ENCODE data around the gene KBTBD4. TPM values are rescaled to one million over a fixed set of nuclear protein-coding genes. Genes with fewer than 3 reads are reported as not detected.

Gene KBTBD4
- total and polyA plus RNA-seq, 11 donors: 5.0 to 23.7 (median 15.0) TPM

DNA sequence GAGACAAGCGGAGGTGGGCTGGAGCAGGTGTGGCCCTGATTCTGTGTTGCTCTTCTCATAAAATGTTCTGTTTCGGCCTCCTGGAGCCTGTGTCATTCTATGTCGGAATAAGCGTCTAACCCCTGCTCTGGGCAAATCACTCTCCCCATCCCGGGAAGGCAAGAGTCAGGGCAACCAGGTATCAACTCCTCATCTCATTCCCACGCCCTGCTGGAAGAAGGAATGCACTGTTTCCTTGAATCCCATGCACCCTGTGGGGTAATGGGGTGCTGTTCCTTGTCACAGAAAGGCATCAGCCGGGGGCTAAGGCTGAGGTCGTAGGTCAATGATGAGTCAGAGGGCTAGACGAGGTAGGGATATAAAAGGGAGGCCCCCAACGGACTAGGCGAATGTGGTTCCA lies 10.3 kb upstream of the KBTBD4 start:
- peaks cover 0 to 33% (median 15%) of the 10 kb centered on the region in 12 donors for H3K4me1 ChIP-seq
- ATAC-seq (no peak), DNase-seq (no peak)
- TF ChIP-seq POLR2A (IDR thresholded peaks at IDR 0.05): no peak
- TF ChIP-seq, protein P1, sequence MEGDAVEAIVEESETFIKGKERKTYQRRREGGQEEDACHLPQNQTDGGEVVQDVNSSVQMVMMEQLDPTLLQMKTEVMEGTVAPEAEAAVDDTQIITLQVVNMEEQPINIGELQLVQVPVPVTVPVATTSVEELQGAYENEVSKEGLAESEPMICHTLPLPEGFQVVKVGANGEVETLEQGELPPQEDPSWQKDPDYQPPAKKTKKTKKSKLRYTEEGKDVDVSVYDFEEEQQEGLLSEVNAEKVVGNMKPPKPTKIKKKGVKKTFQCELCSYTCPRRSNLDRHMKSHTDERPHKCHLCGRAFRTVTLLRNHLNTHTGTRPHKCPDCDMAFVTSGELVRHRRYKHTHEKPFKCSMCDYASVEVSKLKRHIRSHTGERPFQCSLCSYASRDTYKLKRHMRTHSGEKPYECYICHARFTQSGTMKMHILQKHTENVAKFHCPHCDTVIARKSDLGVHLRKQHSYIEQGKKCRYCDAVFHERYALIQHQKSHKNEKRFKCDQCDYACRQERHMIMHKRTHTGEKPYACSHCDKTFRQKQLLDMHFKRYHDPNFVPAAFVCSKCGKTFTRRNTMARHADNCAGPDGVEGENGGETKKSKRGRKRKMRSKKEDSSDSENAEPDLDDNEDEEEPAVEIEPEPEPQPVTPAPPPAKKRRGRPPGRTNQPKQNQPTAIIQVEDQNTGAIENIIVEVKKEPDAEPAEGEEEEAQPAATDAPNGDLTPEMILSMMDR (IDR thresholded peaks at IDR 0.05): no peak
- H3K36me3 ChIP-seq: peaks cover 0 to 12% (median 11%) of the 10 kb centered on the region in 9 donors
- peaks cover 0 to 41% (median 21%) of the 10 kb centered on the region in 9 donors for H3K27me3 ChIP-seq
- H3K27ac ChIP-seq: peak overlapping the region in 2 of 12 donors; percentile 48 to 75
- intact Hi-C loops (cut with DNase I): no loop called here
- H3K9me3 ChIP-seq: no peaks in the 10 kb centered on the region
- 86 to 90% (median 88%) methylated on average over 9 to 11 of the region's 11 CpGs for WGBS, 4 donors
- peak overlapping the region in 8 of 12 donors; percentile 21 to 57 (median 46) for H3K4me3 ChIP-seq

DNA sequence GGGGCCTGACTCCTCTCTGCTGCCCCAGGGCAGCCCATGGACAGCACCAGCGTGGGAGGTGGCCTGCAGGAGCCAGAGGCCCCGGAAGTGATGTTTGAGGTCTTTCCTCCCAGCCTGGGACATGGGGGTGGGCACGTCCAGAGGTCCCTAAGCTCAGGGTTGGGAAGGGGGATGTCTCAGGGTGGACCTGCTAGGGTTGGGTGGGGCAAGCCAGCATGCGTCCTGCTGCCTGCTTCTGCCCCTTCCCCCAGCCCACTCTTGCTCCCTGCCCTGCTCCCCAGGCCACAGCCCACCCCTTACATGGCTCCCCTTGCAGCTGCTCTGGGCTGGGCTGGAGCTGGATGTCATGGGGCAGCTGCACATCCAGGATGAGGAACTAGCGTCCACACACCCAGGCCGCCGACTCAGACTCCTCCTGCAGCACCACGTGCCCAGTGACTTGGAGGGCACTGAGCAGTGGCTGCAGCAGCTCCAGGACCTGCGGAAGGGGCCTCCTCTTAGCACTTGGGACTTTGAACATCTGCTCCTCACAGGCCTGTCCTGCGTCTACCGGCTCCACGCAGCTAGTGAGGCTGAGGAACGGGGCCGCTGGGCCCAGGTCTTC lies 9.1 kb upstream of the KBTBD4 start:
- H3K9me3 ChIP-seq: no peaks in the 10 kb centered on the region
- DNase-seq (peak in 4 of 5 donors; percentile 52 to 80 (median 66)), ATAC-seq (peak in 3 of 4 donors; percentile 21 to 72 (median 62))
- H3K4me1 ChIP-seq: peaks cover 0 to 26% (median 11%) of the 10 kb centered on the region in 12 donors
- intact Hi-C loops (cut with DNase I): no loop called here
- peak overlapping the region in 1 of 12 donors; percentile 38 for H3K4me3 ChIP-seq
- TF ChIP-seq POLR2A (IDR thresholded peaks at IDR 0.05): no peak
- TF ChIP-seq, protein P1 (IDR thresholded peaks at IDR 0.05): no peak
- H3K27me3 ChIP-seq: peaks cover 0 to 28% (median 8%) of the 10 kb centered on the region in 9 donors
- peak overlapping the region in 2 of 12 donors; percentile 14 to 60 for H3K27ac ChIP-seq
- 68 to 89% (median 78%) methylated on average over 11 to 14 of the region's 14 CpGs for WGBS, 4 donors
- peaks cover 0 to 25% (median 24%) of the 10 kb centered on the region in 9 donors for H3K36me3 ChIP-seq

DNA sequence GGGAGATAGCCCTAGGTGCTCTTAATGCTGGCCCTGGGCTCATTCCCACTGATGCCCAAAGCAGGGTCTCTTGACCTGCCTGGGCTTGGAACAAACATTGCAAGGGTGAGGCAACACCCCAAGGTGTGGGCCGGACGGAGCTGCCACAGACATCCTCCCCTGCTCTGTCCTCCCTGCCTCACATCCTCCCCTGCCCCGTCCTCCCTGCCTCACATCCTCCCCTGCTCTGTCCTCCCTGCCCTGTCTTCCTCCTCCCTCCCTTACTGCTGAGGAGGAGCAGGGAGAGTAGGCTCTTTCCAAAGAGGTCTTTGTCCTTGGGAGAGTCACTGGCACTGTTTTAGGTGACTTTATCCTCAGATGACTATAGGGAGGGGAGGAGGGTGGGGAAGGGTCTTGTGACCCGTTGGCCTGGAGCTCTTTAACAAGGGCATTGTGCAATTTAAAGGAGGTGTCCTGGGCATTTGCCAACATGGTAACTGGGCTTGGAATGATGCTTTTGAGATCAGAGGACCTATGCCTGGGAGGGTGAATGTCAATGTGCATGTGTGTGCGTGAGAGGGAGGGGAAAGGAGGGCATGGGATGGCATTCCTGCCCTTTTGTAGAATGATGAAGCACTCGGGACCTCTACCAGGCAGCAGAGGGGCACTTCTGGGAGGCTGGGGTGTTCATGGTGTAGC lies 8.4 kb upstream of the KBTBD4 start:
- DNase-seq (no peak), ATAC-seq (peak in 1 of 4 donors; percentile 12)
- Histone ChIP-seq H3K9me3 (no peaks in the 10 kb centered on the region), H3K36me3 (peaks cover 0 to 32% (median 30%) of the 10 kb centered on the region in 9 donors), H3K4me3 (no peak overlapping the region), H3K4me1 (peaks cover 0 to 26% (median 11%) of the 10 kb centered on the region in 12 donors), H3K27me3 (peaks cover 0 to 22% (median 7%) of the 10 kb centered on the region in 9 donors), H3K27ac (peak overlapping the region in 3 of 12 donors; percentile 14 to 60 (median 30))
- no peak for TF ChIP-seq POLR2A (IDR thresholded peaks at IDR 0.05)
- TF ChIP-seq, protein P1 (IDR thresholded peaks at IDR 0.05): no peak
- 72 to 80% (median 75%) methylated on average over 6 of the region's 6 CpGs for WGBS, 4 donors
- intact Hi-C loops (cut with DNase I): no loop called here

Measured in heart left ventricle (tissue), 16 donors.